ENCODE measurements around the gene RNF151. TPM values are rescaled to one million over a fixed set of nuclear protein-coding genes. Genes with fewer than 3 reads are reported as not detected.

Gene RNF151
- total RNA-seq, 2 experiments from 2014 or later = not detected

DNA sequence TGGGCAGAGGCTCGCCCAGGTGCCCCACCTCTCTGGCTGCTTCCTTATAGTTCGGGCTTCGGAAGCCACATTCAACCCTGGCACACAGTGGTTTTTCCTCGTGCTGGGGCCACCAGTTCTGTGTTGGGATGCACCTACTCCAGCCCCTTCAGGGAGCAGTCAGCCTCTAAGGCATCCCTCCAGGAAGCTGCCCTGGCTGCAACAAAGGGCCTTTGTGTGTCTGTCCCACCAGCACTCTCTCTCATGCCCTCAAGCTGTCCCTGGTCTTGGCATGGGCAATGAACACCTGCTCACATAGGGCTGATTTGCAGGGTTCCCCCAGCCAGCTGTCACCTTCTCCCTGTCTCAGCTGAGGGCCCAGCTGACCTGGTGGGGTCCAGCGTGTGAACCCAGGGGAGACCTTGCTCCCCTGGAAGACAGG, 15.4 kb downstream of the RNF151 start:
- ATAC-seq (ENCODE audit: poor library complexity) = no peak
- Histone ChIP-seq H3K9me3 (ENCODE audit: control insufficient read depth in 1 of 2, insufficient read depth in 1 of 2, low read length in 2 of 2) (peaks cover 0 to 24% of the 10 kb centered on the region in 2 experiments), H3K27ac (ENCODE audit: low read depth in 1 of 2, low read length in 2 of 2) (no peak overlapping the region), H3K36me3 (ENCODE audit: insufficient read depth, low read length) (peaks cover 27% of the 10 kb centered on the region), H3K4me3 (ENCODE audit: low read length) (no peak overlapping the region), H3K27me3 (ENCODE audit: control insufficient read depth in 1 of 2, insufficient read depth in 2 of 2, low read length in 2 of 2) (peaks cover 32 to 40% of the 10 kb centered on the region in 2 experiments), H3K4me1 (ENCODE audit: insufficient read depth, low read length) (peaks cover 49% of the 10 kb centered on the region)
- intact Hi-C loops (cut with DNase I, micrococcal nuclease) = no loop called here
- Mint-ChIP-seq H3K4me3 (peak overlapping the region; percentile 84), H3K4me1 (ENCODE audit: low read depth) (peaks cover 20% of the 10 kb centered on the region), H3K36me3 (ENCODE audit: low read depth) (peaks cover 19% of the 10 kb centered on the region), H3K27ac (no peak overlapping the region), H3K9me3 (no peaks in the 10 kb centered on the region), H3K27me3 (peaks cover 34% of the 10 kb centered on the region)
- no peak for TF ChIP-seq CTCF (IDR thresholded peaks at IDR 0.05)
- DNase-seq = no peak
- ChIA-PET CTCF (interaction anchor here (1.1 kb wide), 1 partner anchor 158 kb away, joined by 5 read pairs; no protein-coding TSS in a partner anchor), POLR2A (interaction anchor here (0.6 to 6.8 kb wide), 3 partner anchors 11 to 17 kb away, joined by 3 to 62 read pairs (median 5); partner anchors contain the start of genes RPS2 and TBL3)

DNA sequence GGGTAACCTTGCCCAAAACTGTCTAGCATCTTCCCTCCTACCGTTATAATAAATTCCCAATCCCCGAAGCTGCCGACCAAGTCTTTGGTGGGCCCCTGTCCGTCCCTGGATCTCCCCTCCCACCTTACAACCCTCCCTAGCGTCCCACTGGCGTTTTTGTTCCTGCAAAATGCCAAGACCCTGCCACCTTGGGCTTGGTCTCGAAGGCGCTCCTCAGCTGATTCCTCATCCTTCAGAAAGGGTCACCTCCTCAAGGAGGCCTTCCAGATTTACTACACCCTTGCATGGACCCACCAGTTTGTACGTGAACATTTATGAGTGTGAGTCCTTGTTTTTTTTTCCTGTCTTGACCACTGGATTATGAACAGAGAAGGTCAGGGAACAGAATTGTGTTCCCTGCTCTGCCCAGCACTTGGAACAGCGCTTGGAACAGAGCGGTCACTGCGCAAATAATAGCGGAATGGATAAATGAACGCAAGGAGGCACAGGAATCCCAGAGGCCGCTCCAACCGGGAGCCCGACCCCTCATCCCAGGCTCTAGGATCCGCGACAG, 16.4 kb downstream of the RNF151 start:
- H3K9me3 Mint-ChIP-seq = no peaks in the 10 kb centered on the region
- ATAC-seq (ENCODE audit: poor library complexity) = no peak
- peaks cover 20% of the 10 kb centered on the region for H3K4me1 Mint-ChIP-seq (ENCODE audit: low read depth)
- H3K4me1 ChIP-seq (ENCODE audit: insufficient read depth, low read length) = peaks cover 49% of the 10 kb centered on the region
- peaks cover 0 to 21% of the 10 kb centered on the region in 2 experiments for H3K9me3 ChIP-seq (ENCODE audit: control insufficient read depth in 1 of 2, insufficient read depth in 1 of 2, low read length in 2 of 2)
- peak overlapping the region; percentile 65 for H3K4me3 ChIP-seq (ENCODE audit: low read length)
- peaks cover 32 to 35% of the 10 kb centered on the region in 2 experiments for H3K27me3 ChIP-seq (ENCODE audit: control insufficient read depth in 1 of 2, insufficient read depth in 2 of 2, low read length in 2 of 2)
- peaks cover 18% of the 10 kb centered on the region for H3K36me3 ChIP-seq (ENCODE audit: insufficient read depth, low read length)
- CTCF ChIA-PET = interaction anchor here (0.8 to 2.1 kb wide), 3 partner anchors 11 to 157 kb away, joined by 3 to 8 read pairs (median 5); partner anchors contain the start of gene TBL3
- intact Hi-C loops (cut with DNase I, micrococcal nuclease) = no loop called here
- TF ChIP-seq CTCF (IDR thresholded peaks at IDR 0.05) = no peak
- no peak for DNase-seq
- H3K4me3 Mint-ChIP-seq = peak overlapping the region; percentile 84
- H3K27me3 Mint-ChIP-seq = peaks cover 38% of the 10 kb centered on the region
- H3K27ac ChIP-seq (ENCODE audit: low read depth in 1 of 2, low read length in 2 of 2) = no peak overlapping the region
- peak overlapping the region; percentile 42 for H3K27ac Mint-ChIP-seq
- H3K36me3 Mint-ChIP-seq (ENCODE audit: low read depth) = peaks cover 20% of the 10 kb centered on the region
- POLR2A ChIA-PET = interaction anchor here (0.7 to 6.8 kb wide), 4 partner anchors 12 to 201 kb away, joined by 3 to 62 read pairs (median 14); partner anchors contain the start of genes NUBP2, RPS2, SPSB3 and TBL3

DNA sequence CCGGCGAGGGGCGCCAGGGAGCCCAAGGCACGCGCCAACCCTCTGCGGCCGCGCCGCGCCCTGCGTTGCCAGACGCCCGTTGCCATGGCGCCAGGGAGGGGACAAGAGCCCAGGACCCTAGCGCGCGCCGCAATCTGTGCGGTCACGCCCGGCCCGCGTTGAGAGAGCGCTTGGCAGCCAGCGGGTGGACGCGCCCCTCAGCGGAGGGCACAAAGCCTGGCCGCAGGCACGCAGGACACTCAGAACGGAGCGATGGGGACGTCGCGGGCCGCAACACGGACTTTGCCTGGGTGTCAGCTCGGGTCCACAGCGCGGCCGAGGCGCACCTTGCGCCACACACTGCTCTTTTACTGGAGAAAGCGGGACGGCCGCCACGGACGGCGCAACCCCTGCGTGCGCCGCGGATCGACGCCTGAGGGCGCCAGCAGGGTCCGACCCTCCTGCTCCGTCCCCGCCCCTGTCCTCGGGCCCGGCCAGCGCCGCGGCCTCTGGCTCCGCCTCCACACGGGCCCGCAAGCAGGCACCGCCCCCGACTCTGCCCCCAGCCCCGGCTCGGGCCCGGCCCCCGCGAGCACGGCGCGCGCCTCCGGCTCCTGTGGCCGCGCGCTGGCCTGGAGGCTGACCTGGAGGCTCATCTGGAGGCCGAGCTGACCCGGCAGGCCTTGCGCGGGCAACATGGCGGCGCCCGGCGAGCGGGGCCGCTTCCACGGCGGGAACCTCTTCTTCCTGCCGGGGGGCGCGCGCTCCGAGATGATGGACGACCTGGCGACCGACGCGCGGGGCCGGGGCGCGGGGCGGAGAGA, 17.1 kb downstream of the RNF151 start, which contains the start of gene GFER:
Gene GFER (plus strand): TSS at position 650 of the 803 bp plus-strand sequence. CDS start 26 bp downstream, at position 676.
- Histone ChIP-seq H3K27ac (ENCODE audit: low read depth in 1 of 2, low read length in 2 of 2) (no peak within 1 kb of the TSS), H3K36me3 (ENCODE audit: insufficient read depth, low read length) (peaks cover 12% of the 10 kb centered on the region), H3K4me1 (ENCODE audit: insufficient read depth, low read length) (peaks cover 47% of the 10 kb centered on the region), H3K27me3 (ENCODE audit: control insufficient read depth in 1 of 2, insufficient read depth in 2 of 2, low read length in 2 of 2) (peaks cover 29 to 31% of the 10 kb centered on the region in 2 experiments), H3K4me3 (ENCODE audit: low read length) (peak within 1 kb of the TSS; percentile 65), H3K9me3 (ENCODE audit: control insufficient read depth in 1 of 2, insufficient read depth in 1 of 2, low read length in 2 of 2) (peaks cover 0 to 19% of the 10 kb centered on the region in 2 experiments)
- POLR2A ChIA-PET = interaction anchor here (0.6 to 6.8 kb wide), 11 partner anchors 8 to 172 kb away, joined by 3 to 62 read pairs (median 4); partner anchors contain the start of genes PKD1, RPS2, TBL3 and TRAF7
- intact Hi-C loops (cut with DNase I, micrococcal nuclease) = no loop called here
- DNase-seq (peak in 10 of 14 experiments; percentile 48 to 87 (median 60)), ATAC-seq (ENCODE audit: poor library complexity) (peak; percentile 60)
- H3K9me3 Mint-ChIP-seq = no peaks in the 10 kb centered on the region
- peaks cover 42% of the 10 kb centered on the region for H3K27me3 Mint-ChIP-seq
- peak within 1 kb of the TSS; percentile 87 for H3K4me3 Mint-ChIP-seq
- peak within 1 kb of the TSS; percentile 56 for H3K27ac Mint-ChIP-seq
- peak; percentile 14 for TF ChIP-seq CTCF (IDR thresholded peaks at IDR 0.05)
- peaks cover 23% of the 10 kb centered on the region for H3K4me1 Mint-ChIP-seq (ENCODE audit: low read depth)
- H3K36me3 Mint-ChIP-seq (ENCODE audit: low read depth) = peaks cover 20% of the 10 kb centered on the region
- CTCF ChIA-PET = interaction anchor here (2.1 kb wide), 1 partner anchor 21 kb away, joined by 8 read pairs; no protein-coding TSS in a partner anchor
